NCI-H128 (cell line): ENCODE data around the gene FOSL2.
A peak's percentile ranks its signal among the peaks of the same experiment; 100 is the strongest.

Source experiments
- DNase-seq: peaks from one replicate; lab custom pipeline; 2025; ENCODE audit not compliant: unreplicated experiment; lab: John Stamatoyannopoulos, UW

The FOSL2 gene

DNA sequence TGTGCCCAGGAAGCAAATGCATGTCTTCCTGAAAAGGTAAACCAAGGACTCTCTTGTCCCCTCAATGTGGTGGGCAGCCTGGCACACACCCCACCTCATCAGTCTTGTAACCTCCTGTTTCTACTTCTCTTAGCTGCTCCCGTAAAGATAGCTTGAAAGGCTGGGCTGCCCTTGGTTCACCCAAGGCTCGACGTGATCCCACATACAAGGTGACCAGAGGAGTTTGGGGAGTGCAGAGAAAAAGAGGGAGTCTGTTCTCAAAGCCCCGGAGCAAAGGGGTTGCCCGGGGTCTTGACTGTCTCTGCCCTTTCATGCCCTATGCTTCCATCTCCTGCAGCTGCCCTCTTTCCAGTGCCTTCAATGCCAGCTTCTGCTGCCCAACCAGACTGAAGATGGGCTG lies 18.3 kb upstream of the FOSL2 start:
- DNase-seq, result no peak

- DNase-seq, result no peak
Observed at GRCh38 chr2:28375236-28375635, 17.4 kb upstream of the FOSL2 start.

- no peak for DNase-seq
Observed at GRCh38 chr2:28375742-28376631, 16.7 kb upstream of the FOSL2 start.

GRCh38 chr2:28377195-28377816 lies 15.4 kb upstream of the FOSL2 start:
- no peak for DNase-seq

DNA sequence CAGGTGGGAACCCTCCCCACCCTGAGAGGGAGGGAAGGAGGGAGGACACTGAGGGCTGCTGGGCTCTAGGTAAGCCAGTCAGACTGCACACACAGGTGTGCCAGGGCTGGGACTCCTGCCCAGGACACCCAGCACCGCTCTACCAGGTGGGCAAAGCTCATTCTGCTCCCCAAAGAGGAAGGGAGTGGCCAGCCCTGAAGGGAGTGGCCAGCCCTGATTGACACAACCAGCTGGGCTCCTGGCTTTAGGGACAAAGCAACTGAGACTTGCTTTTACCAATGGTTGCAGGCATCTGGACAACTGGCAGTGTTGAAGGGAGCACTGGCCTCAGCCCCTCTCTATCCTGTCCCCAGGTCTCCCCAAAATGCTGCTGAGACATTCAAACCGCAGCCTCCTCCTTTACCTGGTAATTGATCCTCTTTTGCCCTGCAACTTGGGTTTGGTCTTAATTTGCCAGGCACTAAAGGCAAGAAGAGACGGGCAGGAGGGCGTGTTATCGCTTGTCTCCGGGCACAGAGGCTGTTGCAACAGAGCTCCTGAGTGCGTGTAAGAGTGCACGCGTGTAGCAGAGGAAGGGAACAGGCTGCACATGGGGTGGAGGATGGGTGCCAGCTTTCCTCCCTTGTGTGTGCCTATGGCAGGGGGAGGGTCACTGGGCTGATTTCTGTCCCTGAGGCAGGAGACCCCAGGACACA lies 14.5 kb upstream of the FOSL2 start:
- no peak for DNase-seq

- no peak for DNase-seq
Observed at GRCh38 chr2:28378679-28379584, 13.7 kb upstream of the FOSL2 start.

DNA sequence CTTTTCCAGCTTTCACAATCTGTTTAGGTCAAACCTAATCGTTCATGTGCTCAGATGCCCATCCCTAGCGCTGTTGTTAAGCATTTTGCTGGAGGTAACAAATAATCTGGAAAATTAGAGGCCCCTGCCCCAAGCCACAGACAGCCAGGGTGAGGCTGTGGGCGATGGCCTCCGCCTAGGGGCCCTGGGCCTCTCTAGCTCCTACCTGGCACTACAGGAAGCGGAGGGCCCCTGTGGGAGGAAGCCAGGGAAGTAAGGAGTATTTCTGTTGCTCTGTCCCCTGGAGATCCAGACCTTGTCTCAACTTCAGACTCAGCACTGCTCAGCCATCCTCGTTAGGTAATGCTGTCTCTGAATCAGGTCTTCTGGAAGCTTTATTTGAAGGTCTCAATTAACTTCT lies 12.4 kb upstream of the FOSL2 start:
- no peak for DNase-seq

DNA sequence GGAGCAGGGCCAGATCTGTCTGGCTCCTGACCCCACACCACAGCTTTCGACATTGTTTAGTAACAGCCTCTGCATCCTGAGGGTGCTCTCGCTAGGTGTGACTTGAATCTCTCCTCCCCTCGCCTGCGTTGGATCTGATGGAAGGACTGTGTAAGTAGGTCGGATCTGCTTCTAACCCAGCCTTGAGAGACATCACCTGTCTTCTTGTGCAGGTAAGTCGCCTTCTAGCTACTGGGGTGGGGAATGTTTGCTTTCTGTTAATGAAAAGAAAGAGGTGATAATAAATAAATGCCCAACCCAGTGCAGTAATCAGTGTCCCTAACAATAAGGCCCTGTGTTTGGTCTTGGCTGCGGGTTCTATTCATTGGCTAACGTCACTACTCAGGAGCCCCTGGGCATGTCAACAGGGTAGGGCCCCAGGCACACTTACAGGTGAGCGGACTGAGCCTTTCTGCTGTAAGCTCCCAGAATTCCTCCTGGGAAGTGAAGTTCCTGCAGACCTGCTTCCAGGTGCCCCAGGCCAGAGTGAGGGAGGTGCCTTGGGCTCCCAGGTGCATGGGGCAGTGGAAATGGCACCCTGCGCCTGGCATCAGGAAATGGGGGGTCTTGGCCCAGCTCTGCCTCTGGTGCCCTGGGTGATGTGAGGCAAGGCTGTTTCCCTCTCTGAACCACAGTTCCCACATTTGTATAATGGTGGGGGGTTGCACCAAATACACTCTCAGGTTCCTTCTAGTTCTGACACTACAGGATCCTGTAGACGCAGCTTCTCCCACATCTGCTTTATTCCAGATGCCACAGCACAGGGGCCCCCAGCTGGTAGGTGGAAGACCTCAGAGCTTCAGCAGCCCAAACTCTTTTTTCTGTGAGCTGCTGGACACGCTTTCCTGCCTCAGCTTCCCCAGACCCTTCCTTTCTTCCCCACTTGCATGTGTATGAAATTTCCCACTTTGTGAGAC lies 11.2 kb upstream of the FOSL2 start:
- DNase-seq, result no peak

GRCh38 chr2:28382755-28383154 lies 9.9 kb upstream of the FOSL2 start:
- no peak for DNase-seq

DNA sequence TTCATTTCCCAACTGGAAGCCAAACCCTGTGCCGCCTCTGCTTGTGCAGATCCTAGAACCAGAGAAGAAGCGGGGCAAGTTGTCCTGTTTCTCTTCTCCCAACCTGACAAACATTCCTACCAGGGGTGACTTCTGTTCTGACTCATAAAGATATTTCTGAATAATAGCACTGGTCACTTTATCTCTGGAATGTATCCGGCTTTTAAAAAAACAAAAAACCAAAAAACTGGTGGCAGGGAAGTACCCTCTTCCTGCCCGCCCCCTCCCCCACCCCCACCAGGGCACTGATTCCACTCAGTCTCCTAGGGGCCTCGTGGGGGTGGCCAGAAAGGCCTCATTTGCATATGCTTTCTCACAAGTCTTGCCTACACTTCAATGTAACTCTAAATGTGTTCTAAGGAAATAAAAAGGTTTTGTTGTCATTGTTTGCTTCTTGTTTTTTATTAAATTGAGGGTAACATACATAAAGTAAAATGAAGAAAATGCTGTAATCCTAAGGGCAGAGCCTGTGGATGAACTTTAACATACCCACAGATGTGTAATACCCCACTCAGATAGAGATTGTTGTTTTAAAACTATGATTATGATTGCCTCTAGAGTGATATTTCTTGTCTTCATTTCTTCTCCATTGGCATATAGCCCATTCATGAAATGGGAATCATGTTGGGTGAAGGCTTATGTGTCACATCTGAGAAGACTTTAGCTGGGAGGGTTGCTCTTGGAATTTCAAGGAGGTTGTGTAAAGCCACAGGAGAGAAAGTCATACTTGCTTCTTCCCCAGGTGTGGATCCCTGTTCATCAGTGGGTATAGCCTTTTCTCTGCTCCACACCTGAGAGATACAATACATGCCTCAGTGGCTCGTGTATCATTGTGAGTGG lies 5.3 kb upstream of the FOSL2 start:
- DNase-seq, result no peak

DNA sequence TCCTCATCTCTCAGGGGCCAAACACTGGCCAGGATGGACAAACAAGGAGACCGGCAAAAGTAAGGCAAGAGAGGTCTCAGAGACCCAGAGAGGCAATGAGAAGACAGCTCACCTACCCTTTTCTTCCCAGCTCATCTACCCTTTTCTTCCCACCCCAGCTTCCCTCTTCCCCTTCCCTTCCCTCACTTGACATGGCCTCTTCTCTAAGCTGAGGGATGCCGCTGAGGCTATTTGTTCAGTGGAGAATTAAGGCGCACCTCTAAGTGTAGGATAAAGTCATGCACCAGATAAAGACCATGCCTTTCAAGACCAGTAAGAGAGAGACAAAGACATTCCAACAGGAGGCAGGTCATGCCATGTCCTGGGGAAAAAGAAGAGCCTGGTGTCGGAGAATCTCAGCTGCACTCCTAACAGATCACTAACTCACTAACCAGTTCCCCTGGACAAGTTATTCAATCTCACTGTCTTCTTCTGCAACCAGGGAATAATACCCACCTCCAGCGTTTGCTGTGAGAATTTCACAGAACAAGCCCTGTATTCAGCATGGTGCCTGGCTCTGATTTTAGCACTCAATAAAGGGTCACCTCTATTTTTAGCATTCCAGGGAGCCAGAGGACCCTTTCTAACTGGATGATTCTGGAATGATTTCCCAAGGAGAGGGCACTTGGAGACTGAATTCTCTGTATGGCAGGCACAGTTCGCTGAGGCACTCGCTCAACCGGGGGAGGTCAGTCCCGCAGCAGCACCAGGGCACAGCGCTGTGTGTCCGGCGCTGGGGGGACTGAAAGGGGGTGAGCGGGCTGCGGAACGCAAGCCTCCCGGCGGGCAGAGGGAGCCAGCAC lies 3.0 kb upstream of the FOSL2 start:
- no peak for DNase-seq

DNA sequence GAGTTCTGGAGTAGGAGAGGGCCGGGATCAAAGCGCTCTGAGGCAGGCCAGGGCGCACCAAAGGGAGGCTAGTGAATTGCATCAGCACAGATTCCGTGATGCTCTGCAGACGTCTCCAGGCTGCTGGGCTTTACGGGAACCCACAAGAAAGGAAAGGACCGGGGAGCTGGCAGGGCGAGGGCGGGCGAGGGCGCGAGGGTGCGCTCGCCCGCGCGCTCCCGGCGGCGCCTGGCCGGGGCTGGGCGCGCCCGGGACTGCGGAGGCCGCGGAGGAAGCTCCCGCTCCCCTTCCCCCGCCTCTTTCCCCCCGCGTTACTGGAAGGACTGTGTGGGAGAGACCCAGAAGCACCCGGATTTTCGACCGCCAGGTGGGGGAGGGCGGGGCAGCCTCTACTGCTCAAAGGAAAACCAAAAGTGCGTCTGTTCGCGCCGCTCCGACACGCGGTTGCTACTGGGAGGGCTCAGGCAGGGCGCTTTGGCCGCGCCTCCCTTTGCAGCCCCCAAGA lies 2.4 kb upstream of the FOSL2 start:
- DNase-seq, result peak; percentile 46

DNA sequence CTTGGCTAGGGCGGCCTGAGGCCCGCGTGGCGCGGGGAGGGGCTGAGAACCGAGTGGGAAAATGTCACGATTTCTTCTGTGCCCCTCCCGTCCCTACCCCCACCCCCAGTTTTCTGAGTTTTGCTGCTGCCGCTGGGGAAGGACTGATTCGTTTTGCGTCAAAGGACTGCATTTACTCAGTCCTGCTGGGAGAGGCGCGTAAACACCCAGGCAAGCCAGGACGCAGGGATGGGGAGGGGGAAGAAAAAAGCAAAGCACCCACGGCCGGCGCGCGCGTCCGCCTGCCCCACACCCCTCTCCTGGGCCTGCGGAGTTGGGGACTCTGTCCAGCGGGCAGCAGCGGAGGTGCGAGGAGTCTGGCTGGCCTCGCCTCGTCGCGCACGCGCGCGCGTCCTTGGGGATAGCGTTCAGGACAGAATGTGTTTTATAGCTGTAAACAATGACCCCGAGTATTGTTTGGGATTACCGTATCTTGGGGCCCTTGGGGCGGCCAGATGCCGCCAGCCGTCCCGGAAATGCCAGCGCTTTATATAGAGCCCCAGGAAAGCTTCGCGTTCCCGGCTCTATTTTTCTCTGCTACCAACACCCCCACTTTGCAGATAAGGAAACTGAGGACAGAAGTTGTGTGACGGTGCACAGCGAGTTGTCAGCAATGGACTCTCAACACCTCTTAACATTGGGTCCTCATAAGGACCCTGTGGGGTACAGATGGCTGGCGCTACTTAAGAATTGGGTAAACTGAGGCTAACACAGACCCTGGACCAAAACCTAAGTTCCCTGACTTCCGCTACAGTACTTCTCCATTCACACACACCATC lies 1.7 kb upstream of the FOSL2 start:
- no peak for DNase-seq

- DNase-seq, result no peak
Observed at GRCh38 chr2:28391564-28392296, 928 bp upstream of the FOSL2 start.

- DNase-seq, result no peak
Observed at GRCh38 chr2:28393114-28393836, 617 bp downstream of the FOSL2 start.
